Measurements from ENCODE around the gene RERE.

RERE gene

DNA sequence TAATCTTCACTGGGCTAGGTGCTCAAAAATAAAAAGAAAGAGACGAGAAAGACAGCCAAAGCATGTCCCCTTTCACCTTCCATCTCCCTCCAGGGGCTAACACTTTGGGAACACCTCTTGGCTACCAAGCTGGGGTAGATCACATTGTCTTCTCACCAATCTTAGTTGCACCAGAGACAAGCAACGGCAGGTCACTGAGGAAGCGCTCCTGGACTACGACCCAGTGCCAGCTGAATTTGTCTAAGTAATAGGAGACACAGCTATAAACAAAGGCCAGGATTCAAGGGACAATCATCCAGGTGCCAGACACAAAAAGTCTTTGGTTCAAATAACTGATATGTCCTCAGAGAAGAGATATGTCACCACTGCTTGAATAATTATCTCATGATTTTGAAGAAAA is 399.1 kb downstream of the RERE start:
- no peak overlapping the region for H3K4me2 ChIP-seq (ENCODE audit: low read length)
- H2AK5ac ChIP-seq (ENCODE audit: low read length) = no peak overlapping the region
- peaks cover 6 to 7% of the 10 kb centered on the region in 2 experiments for H3K4me1 ChIP-seq (ENCODE audit: control insufficient read depth in 1 of 2, insufficient read depth in 2 of 2, low read length in 2 of 2)
- H4K12ac ChIP-seq (ENCODE audit: low read depth, low read length) = no peak overlapping the region
- H3K14ac ChIP-seq (ENCODE audit: low read length) = no peak overlapping the region
- H3K9ac ChIP-seq (ENCODE audit: low read length) = no peak overlapping the region
- no peak overlapping the region for H2BK12ac ChIP-seq (ENCODE audit: low read length)
- H3K27me3 ChIP-seq (ENCODE audit: insufficient read depth, low read length) = no peaks in the 10 kb centered on the region
- WGBS (ENCODE audit: extremely low coverage, insufficient coverage, insufficient read length) = no CpG with 5 or more reads among the region's 4 CpGs
- H3K18ac ChIP-seq (ENCODE audit: low read length) = peak overlapping the region; percentile 64
- peaks cover 9% of the 10 kb centered on the region for H3K79me2 ChIP-seq (ENCODE audit: control insufficient read depth, insufficient read depth, low read length, poor library complexity)
- no peak overlapping the region for H2BK120ac ChIP-seq (ENCODE audit: insufficient read depth, low read length, poor library complexity)
- no peaks in the 10 kb centered on the region for H3K9me3 ChIP-seq (ENCODE audit: insufficient read depth, low read depth, low read length)
- H4K8ac ChIP-seq (ENCODE audit: low read depth, low read length) = no peak overlapping the region
- no peak overlapping the region for H3K4ac ChIP-seq (ENCODE audit: low read depth, low read length)
- H3K79me1 ChIP-seq (ENCODE audit: low read length) = peaks cover 6% of the 10 kb centered on the region
- H4K91ac ChIP-seq (ENCODE audit: low read depth, low read length) = no peak overlapping the region
- H2BK5ac ChIP-seq (ENCODE audit: low read depth, low read length, poor library complexity) = no peak overlapping the region
- peaks cover 12 to 24% of the 10 kb centered on the region in 2 experiments for H3K36me3 ChIP-seq (ENCODE audit: control insufficient read depth in 1 of 2, insufficient read depth in 2 of 2, low read length in 2 of 2)
- DNase-seq = no peak
- H2AFZ ChIP-seq (ENCODE audit: insufficient read depth, low read length, poor library complexity) = no peak overlapping the region
- H3K4me3 ChIP-seq (ENCODE audit: low read depth, low read length) = no peak overlapping the region
- H3K23ac ChIP-seq (ENCODE audit: low read length) = no peak overlapping the region
- no peak overlapping the region for H3K27ac ChIP-seq (ENCODE audit: low read depth, low read length)

DNA sequence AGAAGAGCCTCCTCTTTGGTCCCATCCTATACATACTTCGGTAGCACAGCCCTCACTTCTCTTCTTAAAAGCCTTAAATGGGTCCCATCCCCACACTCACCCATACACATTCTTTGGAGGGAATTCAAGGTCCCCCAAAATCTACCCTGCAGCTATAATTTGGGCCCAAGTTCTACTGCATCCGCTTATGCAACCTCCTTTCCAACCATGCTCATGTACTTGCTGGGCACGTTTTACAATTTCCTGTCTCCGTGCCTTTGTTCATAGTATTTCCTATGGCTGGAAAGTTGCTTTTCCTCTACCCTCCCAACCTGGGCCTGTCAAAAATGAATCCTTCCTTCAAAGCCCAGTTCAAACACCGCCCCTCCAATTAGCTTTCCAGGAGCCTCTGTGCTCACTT is 399.8 kb downstream of the RERE start:
- peak overlapping the region; percentile 28 for H3K18ac ChIP-seq (ENCODE audit: low read length)
- no peak for DNase-seq
- no CpG with 5 or more reads among the region's 5 CpGs for WGBS (ENCODE audit: extremely low coverage, insufficient coverage, insufficient read length)
- peaks cover 6 to 7% of the 10 kb centered on the region in 2 experiments for H3K4me1 ChIP-seq (ENCODE audit: control insufficient read depth in 1 of 2, insufficient read depth in 2 of 2, low read length in 2 of 2)
- no peaks in the 10 kb centered on the region for H3K9me3 ChIP-seq (ENCODE audit: insufficient read depth, low read depth, low read length)
- peaks cover 4% of the 10 kb centered on the region for H3K79me2 ChIP-seq (ENCODE audit: control insufficient read depth, insufficient read depth, low read length, poor library complexity)
- no peak overlapping the region for H3K23ac ChIP-seq (ENCODE audit: low read length)
- no peak overlapping the region for H2BK12ac ChIP-seq (ENCODE audit: low read length)
- H3K36me3 ChIP-seq (ENCODE audit: control insufficient read depth in 1 of 2, insufficient read depth in 2 of 2, low read length in 2 of 2) = peaks cover 12 to 25% of the 10 kb centered on the region in 2 experiments
- H4K12ac ChIP-seq (ENCODE audit: low read depth, low read length) = no peak overlapping the region
- no peak overlapping the region for H2AFZ ChIP-seq (ENCODE audit: insufficient read depth, low read length, poor library complexity)
- H2BK5ac ChIP-seq (ENCODE audit: low read depth, low read length, poor library complexity) = no peak overlapping the region
- no peak overlapping the region for H4K8ac ChIP-seq (ENCODE audit: low read depth, low read length)
- H2BK120ac ChIP-seq (ENCODE audit: insufficient read depth, low read length, poor library complexity) = no peak overlapping the region
- H3K9ac ChIP-seq (ENCODE audit: low read length) = no peak overlapping the region
- no peaks in the 10 kb centered on the region for H3K79me1 ChIP-seq (ENCODE audit: low read length)
- H3K4me2 ChIP-seq (ENCODE audit: low read length) = no peak overlapping the region
- no peak overlapping the region for H3K4me3 ChIP-seq (ENCODE audit: low read depth, low read length)
- H3K27me3 ChIP-seq (ENCODE audit: insufficient read depth, low read length) = no peaks in the 10 kb centered on the region
- no peak overlapping the region for H4K91ac ChIP-seq (ENCODE audit: low read depth, low read length)
- no peak overlapping the region for H2AK5ac ChIP-seq (ENCODE audit: low read length)
- no peak overlapping the region for H3K4ac ChIP-seq (ENCODE audit: low read depth, low read length)
- H3K27ac ChIP-seq (ENCODE audit: low read depth, low read length) = no peak overlapping the region
- no peak overlapping the region for H3K14ac ChIP-seq (ENCODE audit: low read length)

DNA sequence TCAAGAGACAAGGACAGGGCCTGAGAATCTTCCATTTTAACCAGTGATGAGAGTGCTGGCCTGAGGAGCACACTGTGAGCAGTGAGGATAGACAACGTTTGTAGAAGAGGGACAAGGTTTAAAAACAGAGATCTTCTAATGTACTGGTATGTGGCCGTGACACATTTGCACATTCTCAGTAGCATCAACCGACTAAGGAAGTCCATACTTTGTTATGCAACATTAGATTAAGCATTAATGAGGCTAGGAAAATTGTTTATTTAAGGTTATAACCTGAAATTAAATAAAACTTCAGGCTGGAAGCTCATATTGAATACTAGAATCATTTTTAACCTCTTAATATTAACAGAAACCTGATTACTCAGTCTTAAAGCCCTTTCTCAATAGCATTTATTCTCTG is 400.6 kb downstream of the RERE start:
- Histone ChIP-seq H2AK5ac (ENCODE audit: low read length) (no peak overlapping the region), H3K9ac (ENCODE audit: low read length) (no peak overlapping the region), H4K91ac (ENCODE audit: low read depth, low read length) (no peak overlapping the region), H3K9me3 (ENCODE audit: insufficient read depth, low read depth, low read length) (no peaks in the 10 kb centered on the region), H3K27ac (ENCODE audit: low read depth, low read length) (no peak overlapping the region), H3K79me2 (ENCODE audit: control insufficient read depth, insufficient read depth, low read length, poor library complexity) (peaks cover 5% of the 10 kb centered on the region), H3K4me1 (ENCODE audit: control insufficient read depth in 1 of 2, insufficient read depth in 2 of 2, low read length in 2 of 2) (peaks cover 6 to 7% of the 10 kb centered on the region in 2 experiments), H2BK120ac (ENCODE audit: insufficient read depth, low read length, poor library complexity) (no peak overlapping the region), H3K4me3 (ENCODE audit: low read depth, low read length) (no peak overlapping the region), H3K18ac (ENCODE audit: low read length) (no peak overlapping the region), H3K4ac (ENCODE audit: low read depth, low read length) (no peak overlapping the region), H4K8ac (ENCODE audit: low read depth, low read length) (no peak overlapping the region), H4K12ac (ENCODE audit: low read depth, low read length) (no peak overlapping the region), H3K36me3 (ENCODE audit: control insufficient read depth in 1 of 2, insufficient read depth in 2 of 2, low read length in 2 of 2) (peaks cover 12 to 25% of the 10 kb centered on the region in 2 experiments), H3K23ac (ENCODE audit: low read length) (no peak overlapping the region), H3K27me3 (ENCODE audit: insufficient read depth, low read length) (no peaks in the 10 kb centered on the region), H3K14ac (ENCODE audit: low read length) (no peak overlapping the region), H3K4me2 (ENCODE audit: low read length) (no peak overlapping the region), H2BK12ac (ENCODE audit: low read length) (no peak overlapping the region), H2AFZ (ENCODE audit: insufficient read depth, low read length, poor library complexity) (no peak overlapping the region), H2BK5ac (ENCODE audit: low read depth, low read length, poor library complexity) (no peak overlapping the region), H3K79me1 (ENCODE audit: low read length) (no peaks in the 10 kb centered on the region)
- WGBS (ENCODE audit: extremely low coverage, insufficient coverage, insufficient read length) = no CpG with 5 or more reads among the region's 3 CpGs
- no peak for DNase-seq

DNA sequence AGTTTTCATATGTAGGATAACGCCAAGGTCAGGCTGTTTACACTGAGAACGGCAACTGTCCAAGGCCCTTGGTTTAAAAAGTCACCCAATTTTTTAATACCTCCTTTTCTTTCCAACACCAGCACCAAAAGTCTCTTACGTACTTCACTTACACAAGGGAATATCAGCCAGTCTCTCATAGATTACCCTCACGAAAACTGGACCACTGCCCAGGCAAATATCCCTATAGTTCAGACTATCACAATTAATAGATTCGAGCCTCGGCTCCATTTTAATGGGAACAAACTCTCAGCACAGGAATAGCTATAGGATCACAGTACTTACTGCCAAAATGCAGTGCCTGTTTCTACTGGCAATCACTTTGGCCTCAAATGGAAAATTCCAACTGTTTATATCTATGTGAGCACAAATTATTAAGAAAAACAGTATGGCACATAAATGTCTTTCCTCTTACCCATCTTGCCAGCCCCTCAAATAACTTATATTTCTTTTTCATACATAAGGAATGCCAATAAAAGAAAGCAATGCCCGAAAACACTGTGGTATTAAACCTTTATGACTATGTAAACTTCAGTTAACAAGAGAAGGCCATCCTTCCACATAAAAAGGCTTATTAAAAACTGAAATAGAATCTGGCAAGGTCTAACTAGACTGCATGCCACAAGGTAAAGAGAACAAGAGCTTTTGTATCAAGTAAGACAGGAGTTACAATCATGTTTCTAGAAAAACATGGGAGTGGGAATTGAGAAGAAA is 401.7 kb downstream of the RERE start:
- Histone ChIP-seq H2BK12ac (ENCODE audit: low read length) (no peak overlapping the region), H2AK5ac (ENCODE audit: low read length) (no peak overlapping the region), H3K4me3 (ENCODE audit: low read depth, low read length) (no peak overlapping the region), H3K4me2 (ENCODE audit: low read length) (no peak overlapping the region), H3K36me3 (ENCODE audit: control insufficient read depth in 1 of 2, insufficient read depth in 2 of 2, low read length in 2 of 2) (peaks cover 12 to 25% of the 10 kb centered on the region in 2 experiments), H4K8ac (ENCODE audit: low read depth, low read length) (no peak overlapping the region), H3K27ac (ENCODE audit: low read depth, low read length) (no peak overlapping the region), H3K79me2 (ENCODE audit: control insufficient read depth, insufficient read depth, low read length, poor library complexity) (peaks cover 5% of the 10 kb centered on the region), H3K9me3 (ENCODE audit: insufficient read depth, low read depth, low read length) (no peaks in the 10 kb centered on the region), H2BK5ac (ENCODE audit: low read depth, low read length, poor library complexity) (no peak overlapping the region), H3K27me3 (ENCODE audit: insufficient read depth, low read length) (no peaks in the 10 kb centered on the region), H2AFZ (ENCODE audit: insufficient read depth, low read length, poor library complexity) (no peak overlapping the region), H4K12ac (ENCODE audit: low read depth, low read length) (no peak overlapping the region), H3K18ac (ENCODE audit: low read length) (no peak overlapping the region), H2BK120ac (ENCODE audit: insufficient read depth, low read length, poor library complexity) (no peak overlapping the region), H3K4me1 (ENCODE audit: control insufficient read depth in 1 of 2, insufficient read depth in 2 of 2, low read length in 2 of 2) (peaks cover 3 to 7% of the 10 kb centered on the region in 2 experiments), H3K79me1 (ENCODE audit: low read length) (no peaks in the 10 kb centered on the region), H3K14ac (ENCODE audit: low read length) (no peak overlapping the region), H3K23ac (ENCODE audit: low read length) (no peak overlapping the region), H3K4ac (ENCODE audit: low read depth, low read length) (no peak overlapping the region), H4K91ac (ENCODE audit: low read depth, low read length) (no peak overlapping the region), H3K9ac (ENCODE audit: low read length) (no peak overlapping the region)
- no peak for DNase-seq
- no CpG with 5 or more reads among the region's 7 CpGs for WGBS (ENCODE audit: extremely low coverage, insufficient coverage, insufficient read length)
